IgD-negative memory B cell (primary cell): ENCODE data around the gene CLRN2. TPM values are rescaled to one million over a fixed set of nuclear protein-coding genes. Genes with fewer than 3 reads are reported as not detected.
A peak's percentile ranks its signal among the peaks of the same experiment; 100 is the strongest.

ENCODE experiments used
- H3K27ac Mint-ChIP-seq, 3 donors: one replicate each; pipeline ENCODE4 v1.8.0; 2020 to 2022; ENCODE audit warnings: mild to moderate bottlenecking in 3 of 3, mixed read lengths in 3 of 3, moderate library complexity in 1 of 3
- H3K27me3 Mint-ChIP-seq: one replicate; pipeline ENCODE4 v1.8.0; 2021; ENCODE audit warnings: mixed read lengths
- H3K36me3 Mint-ChIP-seq: one replicate; pipeline ENCODE4 v1.8.0; 2020; ENCODE audit warnings: mild to moderate bottlenecking, mixed read lengths
- H3K4me1 Mint-ChIP-seq, 3 donors: one replicate each; pipeline ENCODE4 v1.8.0; 2020 to 2022; ENCODE audit warnings: mixed read lengths in 3 of 3, mild to moderate bottlenecking in 1 of 3
- H3K4me3 Mint-ChIP-seq, 4 donors: one replicate each; pipeline ENCODE4 v1.8.0; 2020 to 2022; ENCODE audit warnings: mild to moderate bottlenecking in 4 of 4, mixed read lengths in 4 of 4, moderate library complexity in 3 of 4
- H3K9me3 Mint-ChIP-seq, 3 donors: one replicate each; pipeline ENCODE4 v1.8.0; 2020 to 2021; ENCODE audit warnings: mixed read lengths in 3 of 3, mild to moderate bottlenecking in 1 of 3
- polyA plus RNA-seq: library from polyadenylated mRNA; unstranded; fragments of 300-500 nt; fragmentation: Illumina TruSeq; gene quantifications from one replicate; pipeline ENCODE4 v1.2.3, GENCODE V29; 2021

CLRN2 gene
- polyA plus RNA-seq, 1 donor from 2014 or later, result not detected

- Mint-ChIP-seq H3K4me1 (no peaks in the 10 kb centered on the region), H3K27ac (no peak overlapping the region), H3K4me3 (no peak overlapping the region)
These were observed 31.3 kb downstream of the CLRN2 start for GRCh38 chr4:17546222-17546621.

GRCh38 chr4:17546678-17547077 is 31.7 kb downstream of the CLRN2 start:
- peaks cover 15% of the 10 kb centered on the region for H3K27me3 Mint-ChIP-seq
- no peaks in the 10 kb centered on the region for H3K36me3 Mint-ChIP-seq
- no peak overlapping the region for H3K4me3 Mint-ChIP-seq
- H3K27ac Mint-ChIP-seq, result no peak overlapping the region
- H3K9me3 Mint-ChIP-seq, result no peaks in the 10 kb centered on the region
- no peaks in the 10 kb centered on the region for H3K4me1 Mint-ChIP-seq

More at GRCh38 chr4:17546222-17546621, 31.3 kb downstream of the CLRN2 start:
- peaks cover 11% of the 10 kb centered on the region for H3K27me3 Mint-ChIP-seq
- no peaks in the 10 kb centered on the region for H3K9me3 Mint-ChIP-seq
- no peaks in the 10 kb centered on the region for H3K36me3 Mint-ChIP-seq

- Mint-ChIP-seq H3K9me3 (no peaks in the 10 kb centered on the region), H3K27me3 (peaks cover 10% of the 10 kb centered on the region), H3K4me3 (no peak overlapping the region), H3K4me1 (no peaks in the 10 kb centered on the region), H3K36me3 (peaks cover 4% of the 10 kb centered on the region), H3K27ac (no peak overlapping the region)
These were observed 35.6 kb downstream of the CLRN2 start for GRCh38 chr4:17550549-17550948.

- Mint-ChIP-seq H3K36me3 (peaks cover 4% of the 10 kb centered on the region), H3K9me3 (no peaks in the 10 kb centered on the region), H3K4me1 (no peaks in the 10 kb centered on the region), H3K4me3 (peak overlapping the region in 1 of 4 donors; percentile 1), H3K27me3 (peaks cover 10% of the 10 kb centered on the region), H3K27ac (no peak overlapping the region)
These were observed 37.5 kb downstream of the CLRN2 start for GRCh38 chr4:17552427-17552826.

GRCh38 chr4:17554568-17554967 is 39.6 kb downstream of the CLRN2 start:
- no peaks in the 10 kb centered on the region for H3K4me1 Mint-ChIP-seq
- H3K27me3 Mint-ChIP-seq, result peaks cover 10% of the 10 kb centered on the region
- H3K36me3 Mint-ChIP-seq, result peaks cover 4% of the 10 kb centered on the region
- no peak overlapping the region for H3K4me3 Mint-ChIP-seq
- no peaks in the 10 kb centered on the region for H3K9me3 Mint-ChIP-seq
- H3K27ac Mint-ChIP-seq, result no peak overlapping the region

- H3K4me3 Mint-ChIP-seq, result no peak overlapping the region
- H3K27ac Mint-ChIP-seq, result no peak overlapping the region
- no peaks in the 10 kb centered on the region for H3K9me3 Mint-ChIP-seq
These were observed 41.5 kb downstream of the CLRN2 start for GRCh38 chr4:17556498-17556897.

GRCh38 chr4:17557880-17558279 is 42.9 kb downstream of the CLRN2 start:
- Mint-ChIP-seq H3K36me3 (peaks cover 4% of the 10 kb centered on the region), H3K4me3 (no peak overlapping the region), H3K27ac (no peak overlapping the region), H3K4me1 (no peaks in the 10 kb centered on the region), H3K27me3 (no peaks in the 10 kb centered on the region), H3K9me3 (no peaks in the 10 kb centered on the region)

More at GRCh38 chr4:17556498-17556897, 41.5 kb downstream of the CLRN2 start:
- Mint-ChIP-seq H3K36me3 (peaks cover 4% of the 10 kb centered on the region), H3K27me3 (peaks cover 3% of the 10 kb centered on the region), H3K4me1 (no peaks in the 10 kb centered on the region)

GRCh38 chr4:17558941-17559708 is 44.2 kb downstream of the CLRN2 start:
- Mint-ChIP-seq H3K27me3 (no peaks in the 10 kb centered on the region), H3K27ac (no peak overlapping the region), H3K9me3 (no peaks in the 10 kb centered on the region), H3K4me1 (no peaks in the 10 kb centered on the region), H3K36me3 (peaks cover 4% of the 10 kb centered on the region), H3K4me3 (no peak overlapping the region)

- Mint-ChIP-seq H3K9me3 (no peaks in the 10 kb centered on the region), H3K27me3 (no peaks in the 10 kb centered on the region), H3K4me1 (no peaks in the 10 kb centered on the region), H3K4me3 (no peak overlapping the region), H3K36me3 (peaks cover 2% of the 10 kb centered on the region), H3K27ac (no peak overlapping the region)
These were observed 44.7 kb downstream of the CLRN2 start for GRCh38 chr4:17559709-17560048.

- Mint-ChIP-seq H3K27ac (no peak overlapping the region), H3K27me3 (peaks cover under 1% of the 10 kb centered on the region), H3K36me3 (no peaks in the 10 kb centered on the region), H3K4me3 (no peak overlapping the region), H3K9me3 (no peaks in the 10 kb centered on the region), H3K4me1 (no peaks in the 10 kb centered on the region)
These were observed 45.2 kb downstream of the CLRN2 start for GRCh38 chr4:17560065-17560673.

- Mint-ChIP-seq H3K9me3 (no peaks in the 10 kb centered on the region), H3K27ac (no peak overlapping the region), H3K4me1 (no peaks in the 10 kb centered on the region), H3K36me3 (no peaks in the 10 kb centered on the region), H3K27me3 (peaks cover 2% of the 10 kb centered on the region), H3K4me3 (no peak overlapping the region)
These were observed 46.4 kb downstream of the CLRN2 start for GRCh38 chr4:17561195-17561909.

GRCh38 chr4:17562157-17562556 is 47.2 kb downstream of the CLRN2 start:
- H3K36me3 Mint-ChIP-seq, result no peaks in the 10 kb centered on the region
- no peaks in the 10 kb centered on the region for H3K9me3 Mint-ChIP-seq
- no peaks in the 10 kb centered on the region for H3K4me1 Mint-ChIP-seq
- peaks cover 2% of the 10 kb centered on the region for H3K27me3 Mint-ChIP-seq
- no peak overlapping the region for H3K4me3 Mint-ChIP-seq
- H3K27ac Mint-ChIP-seq, result no peak overlapping the region

GRCh38 chr4:17565846-17566245 is 50.9 kb downstream of the CLRN2 start:
- Mint-ChIP-seq H3K27ac (no peak overlapping the region), H3K4me1 (no peaks in the 10 kb centered on the region), H3K4me3 (no peak overlapping the region), H3K9me3 (no peaks in the 10 kb centered on the region), H3K36me3 (no peaks in the 10 kb centered on the region), H3K27me3 (peaks cover 6% of the 10 kb centered on the region)

GRCh38 chr4:17567271-17567670 is 52.3 kb downstream of the CLRN2 start:
- H3K36me3 Mint-ChIP-seq, result no peaks in the 10 kb centered on the region
- no peaks in the 10 kb centered on the region for H3K4me1 Mint-ChIP-seq
- peaks cover 6% of the 10 kb centered on the region for H3K27me3 Mint-ChIP-seq
- H3K4me3 Mint-ChIP-seq, result no peak overlapping the region
- H3K27ac Mint-ChIP-seq, result no peak overlapping the region
- H3K9me3 Mint-ChIP-seq, result no peaks in the 10 kb centered on the region

GRCh38 chr4:17574206-17574605 is 59.2 kb downstream of the CLRN2 start:
- no peak overlapping the region for H3K27ac Mint-ChIP-seq
- H3K36me3 Mint-ChIP-seq, result no peaks in the 10 kb centered on the region
- peaks cover 10 to 18% (median 16%) of the 10 kb centered on the region in 3 donors for H3K4me1 Mint-ChIP-seq
- H3K9me3 Mint-ChIP-seq, result no peaks in the 10 kb centered on the region
- peak overlapping the region in 2 of 4 donors; percentile 65 to 67 for H3K4me3 Mint-ChIP-seq
- peaks cover 2% of the 10 kb centered on the region for H3K27me3 Mint-ChIP-seq
